Suprapubic skin (tissue), 4 donors: ENCODE results near the gene SH3TC1. TPM values are rescaled to one million over a fixed set of nuclear protein-coding genes. Genes with fewer than 3 reads are reported as not detected.

Source experiments
- DNase-seq, 2 donors: peaks; one replicate each; pipeline ENCODE4 v3.0.0-alpha.2; 2019; ENCODE audit warnings: low spot score in 2 of 2
- H3K27ac ChIP-seq: fragments of 200-600 bp; sonication (generic); one replicate; pipeline ENCODE4 v1.5.1; 2019
- H3K27me3 ChIP-seq: fragments of 200-600 bp; sonication (generic); one replicate; pipeline ENCODE4 v1.5.1; 2019
- H3K36me3 ChIP-seq: fragments of 200-600 bp; sonication (generic); one replicate; pipeline ENCODE4 v1.5.1; 2019
- H3K4me1 ChIP-seq: fragments of 200-600 bp; sonication (generic); one replicate; pipeline ENCODE4 v1.5.1; 2019
- H3K4me3 ChIP-seq: fragments of 200-600 bp; sonication (generic); one replicate; pipeline ENCODE4 v1.5.1; 2019; ENCODE audit warnings: mild to moderate bottlenecking
- H3K9me3 ChIP-seq: fragments of 200-600 bp; sonication (generic); one replicate; pipeline ENCODE4 v1.5.1; 2019
- CTCF ChIP-seq, 2 donors: fragments of 200-600 bp in 1 of 2; fragments of 450-650 bp in 1 of 2; sonication (generic) in 1 of 2; IDR thresholded peaks; one replicate each; pipeline ENCODE4 v1.5.1; 2016 to 2019; ENCODE audit warnings: antibody characterized with exemption in 2 of 2, mild to moderate bottlenecking in 1 of 2, moderate library complexity in 1 of 2
- EP300 ChIP-seq: sonication (generic); formaldehyde crosslinking; IDR thresholded peaks from one replicate; pipeline ENCODE4 v1.6.1; 2017; ENCODE audit warnings: antibody characterized with exemption
- POLR2A ChIP-seq, 2 donors: fragments of 450-650 bp; IDR thresholded peaks; one replicate each; pipeline ENCODE4 v1.6.1; 2017; ENCODE audit warnings: antibody characterized with exemption in 2 of 2, mild to moderate bottlenecking in 2 of 2, moderate library complexity in 2 of 2
- POLR2AphosphoS5 ChIP-seq, 3 donors: sonication (generic); formaldehyde crosslinking; IDR thresholded peaks; one replicate each; pipeline ENCODE4 v1.6.1; 2017; ENCODE audit warnings: antibody characterized with exemption in 3 of 3
- WGBS: methylation state at CpG from one replicate; pipeline ENCODE4 v1.1.5; 2018; 5-methylcytosine and 5-hydroxymethylcytosine counted together
- total RNA-seq, 4 donors: library from RNA; depleted of rRNA; stranded (reverse); fragments of >200 nt; gene quantifications; one replicate each; pipeline ENCODE4 v1.1.0, GENCODE V29; 2016

The SH3TC1 gene
- total RNA-seq, 4 donors from 2014 or later: 6.3 to 15.1 (median 9.9) TPM

DNA sequence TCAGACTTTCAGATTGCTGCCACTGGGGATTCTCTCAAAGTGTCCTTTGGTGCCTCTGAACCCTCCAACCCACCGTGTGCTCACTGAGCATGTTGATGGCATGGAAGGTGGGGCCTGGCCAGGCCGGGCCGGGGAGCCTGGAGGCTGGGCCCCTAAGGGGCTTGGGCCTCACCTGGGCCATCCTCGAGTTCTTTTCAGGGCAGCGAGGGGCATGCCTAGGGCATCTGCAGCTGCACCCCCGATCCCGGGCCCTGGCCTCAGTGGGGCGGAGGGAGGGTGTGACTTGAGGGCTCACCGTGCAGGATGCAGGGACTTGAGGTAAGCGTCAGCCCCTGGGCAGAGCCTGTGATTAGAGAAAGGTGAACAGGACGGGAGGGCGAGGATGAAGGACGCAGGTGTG lies 1.6 kb upstream of the SH3TC1 start:
- Histone ChIP-seq H3K4me1 (peaks cover 73% of the 10 kb centered on the region), H3K27ac (no peak overlapping the region), H3K9me3 (no peaks in the 10 kb centered on the region), H3K27me3 (no peaks in the 10 kb centered on the region), H3K36me3 (no peaks in the 10 kb centered on the region), H3K4me3 (no peak overlapping the region)
- WGBS: 61% methylated on average over 7 of the region's 13 CpGs
- DNase-seq: no peak
- TF ChIP-seq EP300 (no peak), POLR2AphosphoS5 (IDR thresholded peaks at IDR 0.05) (no peak), CTCF (IDR thresholded peaks at IDR 0.05) (no peak), POLR2A (IDR thresholded peaks at IDR 0.05) (no peak)

DNA sequence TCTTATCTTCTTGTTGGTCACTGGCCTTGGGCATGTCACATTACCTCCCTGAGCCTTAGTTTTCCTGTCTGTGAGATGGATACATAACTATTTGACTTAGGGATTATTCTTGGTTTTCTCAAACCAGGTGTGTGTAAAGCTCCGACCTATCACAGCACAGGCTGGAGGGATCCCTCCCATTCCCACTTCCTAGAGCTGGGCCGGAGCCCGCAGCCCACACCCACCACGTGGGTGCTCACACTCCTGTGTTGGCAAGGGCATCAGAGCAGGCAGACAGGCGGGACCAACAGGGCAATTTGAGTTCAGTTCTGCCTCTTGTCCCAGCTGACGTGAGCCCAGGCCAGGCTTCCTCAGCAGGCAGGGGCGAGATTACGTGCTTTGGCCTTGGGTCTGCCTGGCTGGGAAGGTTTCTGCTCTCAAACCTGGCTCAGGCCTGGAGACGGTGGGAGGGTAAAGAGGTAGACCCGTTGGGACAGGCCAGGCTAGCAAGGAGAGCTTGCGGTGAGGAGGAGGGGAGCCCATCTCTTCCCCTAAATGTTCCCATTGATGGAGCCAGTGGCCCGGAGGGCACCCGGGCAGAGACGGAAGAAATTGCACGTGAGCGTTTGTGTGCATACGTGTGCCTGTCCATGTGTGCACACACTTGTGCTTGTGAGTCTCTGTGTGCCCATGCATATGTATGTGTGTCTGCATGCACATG lies 734 bp upstream of the SH3TC1 start:
- Histone ChIP-seq H3K4me3 (peak overlapping the region; percentile 48), H3K4me1 (peaks cover 67% of the 10 kb centered on the region), H3K27me3 (no peaks in the 10 kb centered on the region), H3K9me3 (no peaks in the 10 kb centered on the region), H3K27ac (peak overlapping the region; percentile 65), H3K36me3 (no peaks in the 10 kb centered on the region)
- 52% methylated on average over 14 of the region's 17 CpGs for WGBS
- TF ChIP-seq EP300 (no peak), POLR2A (IDR thresholded peaks at IDR 0.05) (no peak), CTCF (IDR thresholded peaks at IDR 0.05) (no peak), POLR2AphosphoS5 (IDR thresholded peaks at IDR 0.05) (no peak)
- no peak for DNase-seq

DNA sequence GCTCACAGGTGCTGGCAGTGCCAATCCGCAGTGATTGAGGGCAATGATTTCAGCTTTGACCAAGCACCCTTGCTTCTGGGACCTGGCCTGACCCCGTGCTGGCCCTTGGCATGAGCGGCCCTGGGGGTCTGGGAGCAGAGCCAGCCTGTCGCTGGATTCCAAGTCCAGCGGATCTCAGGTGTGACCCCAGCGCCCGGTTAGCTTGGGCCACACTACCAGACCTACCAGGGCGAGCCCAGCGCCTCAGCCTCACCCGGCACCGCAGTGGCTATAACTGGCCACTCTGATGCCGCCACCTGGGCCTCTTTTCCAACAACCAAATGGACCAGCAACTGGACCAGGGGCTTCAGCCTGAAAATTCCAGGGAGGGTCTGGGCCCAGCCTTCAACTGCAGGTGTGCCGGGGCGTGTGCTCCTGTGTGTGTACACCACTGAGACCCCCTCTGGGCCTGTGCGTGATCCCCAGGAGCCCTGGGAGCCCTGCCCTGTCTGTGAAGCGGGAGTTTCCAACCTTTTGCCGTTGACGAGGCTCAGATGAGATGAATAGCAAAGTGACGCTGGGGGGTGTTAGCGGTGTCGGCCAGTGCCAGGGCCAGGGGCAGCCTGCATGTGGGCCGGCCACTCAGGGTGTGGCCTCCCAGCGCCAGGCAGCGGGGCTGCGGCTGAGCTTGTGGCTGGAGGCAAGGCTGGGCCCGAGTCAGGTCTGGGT lies 658 bp downstream of the SH3TC1 start:
- no CpG with 5 or more reads among the region's 26 CpGs for WGBS
- Histone ChIP-seq H3K36me3 (no peaks in the 10 kb centered on the region), H3K4me1 (peaks cover 53% of the 10 kb centered on the region), H3K27me3 (no peaks in the 10 kb centered on the region), H3K27ac (peak overlapping the region; percentile 65), H3K4me3 (peak overlapping the region; percentile 48), H3K9me3 (no peaks in the 10 kb centered on the region)
- no peak for DNase-seq
- TF ChIP-seq EP300 (no peak), POLR2A (IDR thresholded peaks at IDR 0.05) (no peak), POLR2AphosphoS5 (IDR thresholded peaks at IDR 0.05) (no peak), CTCF (IDR thresholded peaks at IDR 0.05) (no peak)

DNA sequence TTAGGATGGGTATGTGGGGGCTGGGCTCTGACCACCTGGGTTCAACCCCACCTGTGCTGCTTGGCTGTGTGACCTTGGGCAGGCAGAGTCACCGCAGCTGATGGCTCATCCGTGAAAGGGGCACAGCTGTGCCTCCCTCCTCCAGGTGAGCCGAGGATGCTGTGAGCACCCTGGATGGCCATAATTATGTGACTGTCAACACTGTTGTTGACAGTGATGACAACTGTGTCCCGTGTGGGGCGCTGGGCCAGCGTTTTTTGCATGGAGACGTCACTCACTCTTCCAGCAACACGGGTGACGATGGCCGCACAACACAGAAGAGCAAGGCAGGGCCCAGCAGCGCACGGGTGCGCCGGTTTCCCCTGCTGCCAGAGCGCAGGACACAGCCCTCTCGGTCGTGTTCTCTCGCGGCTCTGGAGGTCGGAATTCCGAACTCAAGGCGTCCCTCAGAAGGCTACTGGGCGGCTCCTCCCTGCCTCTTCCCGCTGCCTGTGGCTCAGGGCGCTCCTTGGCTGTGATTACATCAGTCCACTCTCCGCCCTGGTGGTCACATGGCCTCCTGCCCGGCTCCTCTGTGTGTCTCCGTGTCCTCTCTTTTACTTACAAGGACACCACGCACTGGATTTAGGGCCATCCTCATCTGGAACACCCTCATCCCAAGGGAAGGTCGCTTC lies 1.3 kb downstream of the SH3TC1 start:
- H3K27me3 ChIP-seq: no peaks in the 10 kb centered on the region
- WGBS: 48% methylated on average over 6 of the region's 30 CpGs
- TF ChIP-seq POLR2A (IDR thresholded peaks at IDR 0.05) (peak in 1 of 2 donors; percentile 28), POLR2AphosphoS5 (IDR thresholded peaks at IDR 0.05) (no peak)
- peak overlapping the region; percentile 65 for H3K27ac ChIP-seq
- DNase-seq: no peak
- H3K4me3 ChIP-seq: peak overlapping the region; percentile 48
- H3K9me3 ChIP-seq: no peaks in the 10 kb centered on the region
- no peaks in the 10 kb centered on the region for H3K36me3 ChIP-seq
- H3K4me1 ChIP-seq: peaks cover 52% of the 10 kb centered on the region

DNA sequence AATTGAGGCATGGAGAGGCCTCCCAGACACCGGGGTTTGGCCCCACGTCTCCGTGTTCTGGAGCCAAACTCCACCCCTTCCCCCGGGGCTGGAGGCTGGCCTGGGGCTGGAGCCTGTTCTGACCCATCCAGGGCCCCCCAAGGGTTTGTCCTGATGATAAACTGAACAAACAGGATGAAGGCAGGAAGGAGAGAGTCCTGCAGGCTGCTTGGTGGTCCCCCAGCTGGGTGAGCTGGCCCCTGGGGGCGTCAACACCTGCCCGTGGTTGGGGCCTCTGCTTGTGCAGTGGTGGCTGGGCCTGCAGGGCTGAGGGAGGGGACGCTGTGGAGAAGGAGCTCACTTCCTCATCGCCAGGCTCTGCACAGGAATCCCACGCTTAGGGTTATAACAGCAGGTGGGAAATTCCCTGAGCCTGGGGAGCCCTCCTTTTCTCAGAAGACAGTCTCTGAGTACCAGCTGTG lies 2.3 kb downstream of the SH3TC1 start:
- no peak for TF ChIP-seq POLR2AphosphoS5 (IDR thresholded peaks at IDR 0.05)
- Histone ChIP-seq H3K9me3 (no peaks in the 10 kb centered on the region), H3K4me1 (peaks cover 60% of the 10 kb centered on the region), H3K4me3 (peak overlapping the region; percentile 48), H3K27ac (peak overlapping the region; percentile 0), H3K36me3 (no peaks in the 10 kb centered on the region), H3K27me3 (no peaks in the 10 kb centered on the region)
- WGBS: 43% methylated on average over 9 of the region's 9 CpGs
- no peak for DNase-seq
